ENCODE results near the gene DMAC1. TPM values are rescaled to one million over a fixed set of nuclear protein-coding genes. Genes with fewer than 3 reads are reported as not detected.
A peak's percentile ranks its signal among the peaks of the same experiment; 100 is the strongest.

Gene DMAC1
- total and polyA plus RNA-seq, 9 donors: 44.3 to 97.8 (median 59.7) TPM

GRCh38 chr9:7788772-7789171, 10.8 kb downstream of the DMAC1 start:
- no peak for DNase-seq
- H3K4me1 ChIP-seq (ENCODE audit: control insufficient read depth, insufficient read depth, low read length): peaks cover 7% of the 10 kb centered on the region
- H3K36me3 ChIP-seq (ENCODE audit: control insufficient read depth, insufficient read depth, low read length): peaks cover 12% of the 10 kb centered on the region
- H3K4me3 ChIP-seq (ENCODE audit: low read length): no peak overlapping the region
- H3K27ac ChIP-seq (ENCODE audit: low read length): no peak overlapping the region
- H3K9me3 ChIP-seq (replicated peaks; ENCODE audit: control insufficient read depth, low read depth, low read length): no peaks in the 10 kb centered on the region
- no CpG with 5 or more reads among the region's 3 CpGs for WGBS (ENCODE audit: insufficient coverage)
- no peaks in the 10 kb centered on the region for H3K27me3 ChIP-seq (ENCODE audit: control insufficient read depth, insufficient read depth, low read length)

- Histone ChIP-seq H3K27me3 (ENCODE audit: control insufficient read depth, insufficient read depth, low read length) (no peaks in the 10 kb centered on the region), H3K27ac (ENCODE audit: low read length) (no peak overlapping the region), H3K4me3 (ENCODE audit: low read length) (no peak overlapping the region), H3K9me3 (replicated peaks; ENCODE audit: control insufficient read depth, low read depth, low read length) (no peaks in the 10 kb centered on the region), H3K36me3 (ENCODE audit: control insufficient read depth, insufficient read depth, low read length) (peaks cover 4% of the 10 kb centered on the region), H3K4me1 (ENCODE audit: control insufficient read depth, insufficient read depth, low read length) (peaks cover 16% of the 10 kb centered on the region)
- no peak for DNase-seq
- no CpG with 5 or more reads among the region's 3 CpGs for WGBS (ENCODE audit: insufficient coverage)
These were observed 13.8 kb downstream of the DMAC1 start for GRCh38 chr9:7785813-7786212.

GRCh38 chr9:7784472-7784871, 15.1 kb downstream of the DMAC1 start:
- no peaks in the 10 kb centered on the region for H3K9me3 ChIP-seq (replicated peaks; ENCODE audit: control insufficient read depth, low read depth, low read length)
- H3K4me3 ChIP-seq (ENCODE audit: low read length): no peak overlapping the region
- H3K27me3 ChIP-seq (ENCODE audit: control insufficient read depth, insufficient read depth, low read length): no peaks in the 10 kb centered on the region
- H3K27ac ChIP-seq (ENCODE audit: low read length): no peak overlapping the region
- H3K4me1 ChIP-seq (ENCODE audit: control insufficient read depth, insufficient read depth, low read length): peaks cover 11% of the 10 kb centered on the region
- peaks cover 4% of the 10 kb centered on the region for H3K36me3 ChIP-seq (ENCODE audit: control insufficient read depth, insufficient read depth, low read length)
- DNase-seq: no peak
- WGBS (ENCODE audit: insufficient coverage): 90% methylated on average over 3 of the region's 6 CpGs

GRCh38 chr9:7783635-7784063, 15.9 kb downstream of the DMAC1 start:
- DNase-seq: no peak
- H3K4me1 ChIP-seq (ENCODE audit: control insufficient read depth, insufficient read depth, low read length): peaks cover 11% of the 10 kb centered on the region
- H3K36me3 ChIP-seq (ENCODE audit: control insufficient read depth, insufficient read depth, low read length): peaks cover 4% of the 10 kb centered on the region
- no peaks in the 10 kb centered on the region for H3K9me3 ChIP-seq (replicated peaks; ENCODE audit: control insufficient read depth, low read depth, low read length)
- no peak overlapping the region for H3K27ac ChIP-seq (ENCODE audit: low read length)
- H3K27me3 ChIP-seq (ENCODE audit: control insufficient read depth, insufficient read depth, low read length): no peaks in the 10 kb centered on the region
- no peak overlapping the region for H3K4me3 ChIP-seq (ENCODE audit: low read length)
- 80% methylated on average over 2 of the region's 5 CpGs for WGBS (ENCODE audit: insufficient coverage)

- H3K4me1 ChIP-seq (ENCODE audit: control insufficient read depth, insufficient read depth, low read length): peaks cover 11% of the 10 kb centered on the region
- no peaks in the 10 kb centered on the region for H3K27me3 ChIP-seq (ENCODE audit: control insufficient read depth, insufficient read depth, low read length)
- H3K36me3 ChIP-seq (ENCODE audit: control insufficient read depth, insufficient read depth, low read length): no peaks in the 10 kb centered on the region
- no CpG with 5 or more reads among the region's 3 CpGs for WGBS (ENCODE audit: insufficient coverage)
- H3K4me3 ChIP-seq (ENCODE audit: low read length): no peak overlapping the region
- peak; percentile 18 for DNase-seq
- no peak overlapping the region for H3K27ac ChIP-seq (ENCODE audit: low read length)
- H3K9me3 ChIP-seq (replicated peaks; ENCODE audit: control insufficient read depth, low read depth, low read length): no peaks in the 10 kb centered on the region
These were observed 17.0 kb downstream of the DMAC1 start for GRCh38 chr9:7782400-7783120.

- Histone ChIP-seq H3K4me3 (ENCODE audit: low read length) (no peak overlapping the region), H3K9me3 (replicated peaks; ENCODE audit: control insufficient read depth, low read depth, low read length) (no peaks in the 10 kb centered on the region), H3K36me3 (ENCODE audit: control insufficient read depth, insufficient read depth, low read length) (no peaks in the 10 kb centered on the region), H3K27ac (ENCODE audit: low read length) (no peak overlapping the region), H3K27me3 (ENCODE audit: control insufficient read depth, insufficient read depth, low read length) (no peaks in the 10 kb centered on the region), H3K4me1 (ENCODE audit: control insufficient read depth, insufficient read depth, low read length) (peaks cover 11% of the 10 kb centered on the region)
- 43% methylated on average over 3 of the region's 3 CpGs for WGBS (ENCODE audit: insufficient coverage)
- peak; percentile 22 for DNase-seq
These were observed 19.2 kb downstream of the DMAC1 start for GRCh38 chr9:7780261-7780988.

- no peaks in the 10 kb centered on the region for H3K27me3 ChIP-seq (ENCODE audit: control insufficient read depth, insufficient read depth, low read length)
- no peaks in the 10 kb centered on the region for H3K9me3 ChIP-seq (replicated peaks; ENCODE audit: control insufficient read depth, low read depth, low read length)
- no peaks in the 10 kb centered on the region for H3K36me3 ChIP-seq (ENCODE audit: control insufficient read depth, insufficient read depth, low read length)
- DNase-seq: no peak
- no CpG with 5 or more reads among the region's 2 CpGs for WGBS (ENCODE audit: insufficient coverage)
- H3K27ac ChIP-seq (ENCODE audit: low read length): no peak overlapping the region
- no peak overlapping the region for H3K4me3 ChIP-seq (ENCODE audit: low read length)
- H3K4me1 ChIP-seq (ENCODE audit: control insufficient read depth, insufficient read depth, low read length): peaks cover 11% of the 10 kb centered on the region
These were observed 20.6 kb downstream of the DMAC1 start for GRCh38 chr9:7778851-7779600.

GRCh38 chr9:7777771-7778170, 21.8 kb downstream of the DMAC1 start:
- H3K4me1 ChIP-seq (ENCODE audit: control insufficient read depth, insufficient read depth, low read length): peaks cover 11% of the 10 kb centered on the region
- H3K27ac ChIP-seq (ENCODE audit: low read length): no peak overlapping the region
- no peak overlapping the region for H3K4me3 ChIP-seq (ENCODE audit: low read length)
- no peaks in the 10 kb centered on the region for H3K27me3 ChIP-seq (ENCODE audit: control insufficient read depth, insufficient read depth, low read length)
- H3K36me3 ChIP-seq (ENCODE audit: control insufficient read depth, insufficient read depth, low read length): no peaks in the 10 kb centered on the region
- H3K9me3 ChIP-seq (replicated peaks; ENCODE audit: control insufficient read depth, low read depth, low read length): no peaks in the 10 kb centered on the region
- DNase-seq: peak; percentile 48
- no CpG with 5 or more reads among the region's 1 CpG for WGBS (ENCODE audit: insufficient coverage)

GRCh38 chr9:7770111-7770510, 29.5 kb downstream of the DMAC1 start:
- no peak overlapping the region for H3K27ac ChIP-seq (ENCODE audit: low read length)
- no peaks in the 10 kb centered on the region for H3K4me1 ChIP-seq (ENCODE audit: control insufficient read depth, insufficient read depth, low read length)
- WGBS (ENCODE audit: insufficient coverage): no CpG with 5 or more reads among the region's 2 CpGs
- peaks cover 4% of the 10 kb centered on the region for H3K9me3 ChIP-seq (replicated peaks; ENCODE audit: control insufficient read depth, low read depth, low read length)
- no peak overlapping the region for H3K4me3 ChIP-seq (ENCODE audit: low read length)
- peak; percentile 26 for DNase-seq
- H3K36me3 ChIP-seq (ENCODE audit: control insufficient read depth, insufficient read depth, low read length): no peaks in the 10 kb centered on the region
- H3K27me3 ChIP-seq (ENCODE audit: control insufficient read depth, insufficient read depth, low read length): no peaks in the 10 kb centered on the region

GRCh38 chr9:7762600-7762999, 37.0 kb downstream of the DMAC1 start:
- DNase-seq: no peak
- no peaks in the 10 kb centered on the region for H3K36me3 ChIP-seq (ENCODE audit: control insufficient read depth, insufficient read depth, low read length)
- no peaks in the 10 kb centered on the region for H3K4me1 ChIP-seq (ENCODE audit: control insufficient read depth, insufficient read depth, low read length)
- H3K27me3 ChIP-seq (ENCODE audit: control insufficient read depth, insufficient read depth, low read length): no peaks in the 10 kb centered on the region
- H3K27ac ChIP-seq (ENCODE audit: low read length): no peak overlapping the region
- peaks cover 9% of the 10 kb centered on the region for H3K9me3 ChIP-seq (replicated peaks; ENCODE audit: control insufficient read depth, low read depth, low read length)
- no peak overlapping the region for H3K4me3 ChIP-seq (ENCODE audit: low read length)
- no CpG with 5 or more reads among the region's 3 CpGs for WGBS (ENCODE audit: insufficient coverage)
